Colon (tissue), 2 donors: ENCODE measurements around the gene TUBB4B.
"Not testable (repeated sequence)": the region's sequence is repeated elsewhere in the genome, so short reads cannot be mapped to it uniquely, and the experiment has no call there.

ENCODE experiments used
- FAIRE-seq: peaks from 2 replicates; lab custom pipeline; 2012; peaks lifted over from hg19 to GRCh38; lab: Jason Lieb, UNC
- donor health status: control.
- donor health status: control.

Gene TUBB4B

GRCh38 chr9:137237759-137238726 lies 3.0 kb upstream of the TUBB4B start:
- FAIRE-seq, result no peak

- not testable (repeated sequence) for FAIRE-seq
Measured at GRCh38 chr9:137239541-137240200, 1.4 kb upstream of the TUBB4B start.

DNA sequence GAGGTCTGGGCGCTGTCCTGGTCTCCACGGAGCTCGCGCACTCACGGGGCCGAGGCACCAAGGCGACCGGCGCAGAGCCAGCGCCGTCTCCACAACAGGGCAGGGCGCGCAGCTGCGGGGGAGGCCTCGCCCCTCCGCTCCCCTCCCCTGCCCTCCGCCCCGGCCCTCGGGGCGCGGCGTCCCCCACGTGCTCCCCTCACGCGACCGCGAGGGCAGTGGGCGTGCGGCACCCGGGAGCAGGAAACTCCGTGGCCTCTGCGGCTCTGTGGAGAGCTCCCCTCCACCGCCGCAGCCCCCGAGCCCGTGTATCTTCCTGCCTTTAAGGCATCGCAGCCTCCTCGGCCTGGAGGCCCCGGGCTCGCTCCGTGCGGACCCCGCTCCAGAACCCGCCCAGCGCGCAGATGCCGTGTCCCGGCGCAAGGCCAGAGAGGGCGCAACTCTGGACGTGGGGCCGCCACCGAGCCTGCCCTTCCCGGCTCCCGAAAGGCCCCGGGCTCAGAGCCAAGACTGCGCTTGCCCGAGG lies 708 bp upstream of the TUBB4B start:
- no peak for FAIRE-seq

GRCh38 chr9:137241490-137242268 lies 592 bp downstream of the TUBB4B start:
- FAIRE-seq, result no peak

DNA sequence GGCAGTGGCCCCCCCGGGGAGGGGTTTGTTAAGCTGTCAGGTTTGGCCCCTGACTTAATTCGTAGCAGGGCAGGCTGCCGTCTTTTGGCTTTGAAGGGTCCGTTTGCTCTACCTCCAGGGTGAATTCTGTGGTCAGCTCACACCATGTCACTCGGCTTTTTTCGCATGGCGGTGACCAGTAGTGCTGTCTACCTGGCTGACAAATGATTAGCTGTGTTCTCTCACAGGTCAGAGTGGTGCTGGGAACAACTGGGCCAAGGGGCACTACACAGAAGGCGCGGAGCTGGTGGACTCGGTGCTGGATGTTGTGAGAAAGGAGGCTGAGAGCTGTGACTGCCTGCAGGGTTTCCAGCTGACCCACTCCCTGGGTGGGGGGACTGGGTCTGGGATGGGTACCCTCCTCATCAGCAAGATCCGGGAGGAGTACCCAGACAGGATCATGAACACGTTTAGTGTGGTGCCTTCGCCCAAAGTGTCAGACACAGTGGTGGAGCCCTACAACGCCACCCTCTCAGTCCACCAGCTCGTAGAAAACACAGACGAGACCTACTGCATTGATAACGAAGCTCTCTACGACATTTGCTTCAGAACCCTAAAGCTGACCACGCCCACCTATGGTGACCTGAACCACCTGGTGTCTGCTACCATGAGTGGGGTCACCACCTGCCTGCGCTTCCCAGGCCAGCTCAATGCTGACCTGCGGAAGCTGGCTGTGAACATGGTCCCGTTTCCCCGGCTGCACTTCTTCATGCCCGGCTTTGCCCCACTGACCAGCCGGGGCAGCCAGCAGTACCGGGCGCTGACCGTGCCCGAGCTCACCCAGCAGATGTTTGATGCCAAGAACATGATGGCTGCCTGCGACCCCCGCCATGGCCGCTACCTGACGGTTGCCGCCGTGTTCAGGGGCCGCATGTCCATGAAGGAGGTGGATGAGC lies 1.4 kb downstream of the TUBB4B start:
- FAIRE-seq, result no peak

DNA sequence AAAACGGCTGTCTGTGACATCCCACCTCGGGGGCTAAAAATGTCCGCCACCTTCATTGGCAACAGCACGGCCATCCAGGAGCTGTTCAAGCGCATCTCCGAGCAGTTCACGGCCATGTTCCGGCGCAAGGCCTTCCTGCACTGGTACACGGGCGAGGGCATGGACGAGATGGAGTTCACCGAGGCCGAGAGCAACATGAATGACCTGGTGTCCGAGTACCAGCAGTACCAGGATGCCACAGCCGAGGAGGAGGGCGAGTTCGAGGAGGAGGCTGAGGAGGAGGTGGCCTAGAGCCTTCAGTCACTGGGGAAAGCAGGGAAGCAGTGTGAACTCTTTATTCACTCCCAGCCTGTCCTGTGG lies 2.2 kb downstream of the TUBB4B start:
- not testable (repeated sequence) for FAIRE-seq

GRCh38 chr9:137243626-137244485 lies 2.8 kb downstream of the TUBB4B start:
- FAIRE-seq, result no peak

GRCh38 chr9:137244486-137245449 lies 3.7 kb downstream of the TUBB4B start:
- no peak for FAIRE-seq

GRCh38 chr9:137245450-137246421 lies 4.6 kb downstream of the TUBB4B start:
- no peak for FAIRE-seq

- no peak for FAIRE-seq
Measured at GRCh38 chr9:137247135-137247915, 6.2 kb downstream of the TUBB4B start.

- no peak for FAIRE-seq
Measured at GRCh38 chr9:137247916-137248175, 6.8 kb downstream of the TUBB4B start.

- no peak for FAIRE-seq
Measured at GRCh38 chr9:137250329-137251193, 9.5 kb downstream of the TUBB4B start.

DNA sequence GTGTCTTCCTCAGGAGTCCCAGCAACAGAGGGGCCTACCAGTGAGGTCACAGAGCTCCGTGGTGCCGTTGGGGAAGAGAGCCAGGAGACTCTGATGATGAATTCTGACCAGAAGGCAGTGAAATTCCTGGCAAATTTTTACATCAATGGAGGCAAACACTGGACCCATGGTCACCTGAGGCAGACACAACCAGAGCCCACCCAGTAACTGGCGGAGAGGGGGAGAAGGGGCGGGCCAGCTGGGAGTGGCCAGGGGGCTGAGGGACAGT lies 10.0 kb downstream of the TUBB4B start, which contains the start of gene STPG3:
Gene STPG3 (plus strand): TSS at position 93 of the 268 bp plus-strand sequence. CDS start 1 bp downstream, at position 94.
- no peak for FAIRE-seq

GRCh38 chr9:137251490-137252268 lies 10.6 kb downstream of the TUBB4B start:
- no peak for FAIRE-seq
